Activated naive CD4-positive, alpha-beta T cell treated with anti-CD3 and anti-CD28 coated beads, Interleukin-2, amount 50 U/mL, for 72 hours (primary cell): ENCODE measurements around the gene TIPIN. TPM values are rescaled to one million over a fixed set of nuclear protein-coding genes. Genes with fewer than 3 reads are reported as not detected.
A peak's percentile ranks its signal among the peaks of the same experiment; 100 is the strongest.
"Not testable (repeated sequence)": the region's sequence is repeated elsewhere in the genome, so short reads cannot be mapped to it uniquely, and the experiment has no call there.

ENCODE experiments used
- ATAC-seq, 2 donors: fragments of 150-1000 bp; cut with Tn5 transposase; 2 replicates each; pipeline ENCODE4 v1.10.0; 2021; ENCODE audit warnings: mild to moderate bottlenecking in 2 of 2, moderate library complexity in 2 of 2
- DNase-seq, 2 donors: peaks; one replicate each; pipeline ENCODE4 v3.0.0; 2021 to 2022; ENCODE audit warnings: low spot score in 2 of 2
- H3K27ac Mint-ChIP-seq, 2 donors: one replicate each; pipeline ENCODE4 v1.8.0; 2022; ENCODE audit warnings: mild to moderate bottlenecking in 2 of 2, mixed read lengths in 2 of 2
- H3K36me3 Mint-ChIP-seq, 2 donors: one replicate each; pipeline ENCODE4 v1.8.0; 2022; ENCODE audit warnings: mixed read lengths in 2 of 2
- H3K9me3 Mint-ChIP-seq, 2 donors: one replicate each; pipeline ENCODE4 v1.8.0; 2022; ENCODE audit warnings: mixed read lengths in 2 of 2
- total RNA-seq, 2 donors: library from RNA; stranded (reverse); gene quantifications; one replicate each; pipeline ENCODE4 v1.2.3, GENCODE V29; 2022

Gene TIPIN
- total RNA-seq, 2 donors from 2014 or later = 27.9 to 36.3 TPM

DNA sequence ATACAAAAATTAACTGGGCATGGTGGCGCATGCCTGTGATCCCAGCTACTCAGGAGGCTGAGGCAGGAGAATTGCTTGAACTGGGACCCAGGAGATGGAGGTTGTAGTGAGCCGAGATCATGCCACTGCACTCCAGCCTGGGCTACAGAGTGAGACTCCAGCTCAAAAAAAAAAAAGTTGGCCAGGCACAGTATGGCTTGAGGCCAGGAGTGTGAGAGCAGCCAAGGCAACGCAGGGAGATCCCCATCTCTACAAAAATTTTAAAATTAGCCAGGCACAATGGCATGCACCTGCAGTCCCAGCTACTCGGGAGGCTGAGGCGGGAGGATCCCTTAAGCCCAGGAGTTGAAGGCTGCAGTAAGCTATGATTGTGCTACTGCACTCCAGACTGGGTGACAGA is 8.0 kb downstream of the TIPIN start:
- H3K36me3 Mint-ChIP-seq = peaks cover 5 to 24% of the 10 kb centered on the region in 2 donors
- ATAC-seq, H3K27ac Mint-ChIP-seq, DNase-seq, H3K9me3 Mint-ChIP-seq: not testable (repeated sequence)

DNA sequence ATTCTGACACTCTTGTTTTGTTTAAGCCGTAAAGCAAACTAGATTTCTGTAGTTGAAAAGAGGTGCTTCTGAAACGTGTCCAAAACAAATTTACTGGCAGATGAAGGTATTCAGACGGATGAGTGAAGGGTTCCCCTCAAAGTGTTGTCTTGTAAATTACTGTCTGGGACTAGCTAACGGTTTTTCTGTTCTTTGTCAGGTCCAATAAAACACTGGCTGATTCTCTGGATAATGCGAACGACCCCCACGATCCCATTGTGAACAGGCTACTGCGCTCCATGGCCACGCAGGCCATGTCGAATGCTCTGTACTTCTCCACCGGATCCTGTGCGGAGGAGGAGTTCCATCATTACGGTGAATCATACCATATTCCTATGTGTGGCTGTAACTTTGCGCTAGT is 27.7 kb downstream of the TIPIN start:
- DNase-seq (no peak), ATAC-seq (no peak)
- H3K36me3 Mint-ChIP-seq = peaks cover 6 to 8% of the 10 kb centered on the region in 2 donors
- no peaks in the 10 kb centered on the region for H3K9me3 Mint-ChIP-seq
- H3K27ac Mint-ChIP-seq = no peak overlapping the region

DNA sequence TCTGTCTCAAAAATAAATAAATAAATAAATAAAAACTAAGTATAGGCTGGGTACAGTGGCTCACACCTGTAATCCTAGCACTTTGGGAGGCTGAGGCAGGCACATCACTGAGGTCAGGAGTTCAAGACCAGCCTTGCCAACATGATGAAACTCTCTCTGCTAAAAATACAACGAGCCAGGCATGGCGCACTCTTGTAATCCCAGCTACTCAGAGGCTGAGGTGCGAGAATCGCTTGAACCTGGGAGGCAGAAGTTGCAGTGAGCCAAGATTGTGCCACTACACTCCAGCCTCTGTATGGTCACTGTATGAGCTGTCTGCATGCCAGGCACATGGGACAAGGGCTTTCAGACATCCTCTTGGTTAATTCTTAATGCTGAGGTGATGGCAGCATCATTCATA is 28.7 kb downstream of the TIPIN start:
- no peak for DNase-seq
- peaks cover 6% of the 10 kb centered on the region in 2 donors for H3K36me3 Mint-ChIP-seq

DNA sequence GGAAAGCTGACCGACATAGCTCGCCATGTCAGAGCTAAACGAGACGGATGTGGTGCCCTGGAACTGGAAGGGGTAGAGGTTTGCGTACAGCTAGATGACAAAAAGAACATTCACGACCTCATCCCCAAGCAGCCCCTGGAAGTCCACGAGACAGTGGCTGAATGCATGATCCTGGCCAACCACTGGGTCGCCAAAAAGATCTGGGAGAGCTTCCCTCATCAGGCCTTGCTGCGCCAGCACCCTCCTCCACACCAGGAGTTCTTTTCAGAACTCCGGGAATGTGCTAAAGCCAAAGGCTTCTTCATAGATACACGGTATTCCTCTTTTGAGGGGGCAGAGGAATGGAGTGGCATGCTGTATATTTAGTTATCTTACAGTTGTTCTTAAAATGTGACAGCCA is 30.4 kb downstream of the TIPIN start:
- DNase-seq (no peak), ATAC-seq (no peak)
- Mint-ChIP-seq H3K27ac (no peak overlapping the region), H3K36me3 (peaks cover 6% of the 10 kb centered on the region in 2 donors), H3K9me3 (no peaks in the 10 kb centered on the region)

More for the DNA sequence above, 28.7 kb downstream of the TIPIN start:
- ATAC-seq = no peak
- H3K27ac Mint-ChIP-seq = peak overlapping the region in 1 of 2 donors; percentile 35
- no peaks in the 10 kb centered on the region for H3K9me3 Mint-ChIP-seq

GRCh38 chr15:66323312-66323928 is 33.1 kb downstream of the TIPIN start:
- no peak for DNase-seq
- no peak overlapping the region for H3K27ac Mint-ChIP-seq
- peaks cover 6 to 12% of the 10 kb centered on the region in 2 donors for H3K36me3 Mint-ChIP-seq
- H3K9me3 Mint-ChIP-seq = no peaks in the 10 kb centered on the region
- ATAC-seq = no peak

- Mint-ChIP-seq H3K27ac (no peak overlapping the region), H3K9me3 (no peaks in the 10 kb centered on the region), H3K36me3 (peaks cover 0 to 20% of the 10 kb centered on the region in 2 donors)
- ATAC-seq = peak; percentile 61 to 68
- DNase-seq = no peak
Measured at GRCh38 chr15:66312144-66312543, 44.3 kb downstream of the TIPIN start.

DNA sequence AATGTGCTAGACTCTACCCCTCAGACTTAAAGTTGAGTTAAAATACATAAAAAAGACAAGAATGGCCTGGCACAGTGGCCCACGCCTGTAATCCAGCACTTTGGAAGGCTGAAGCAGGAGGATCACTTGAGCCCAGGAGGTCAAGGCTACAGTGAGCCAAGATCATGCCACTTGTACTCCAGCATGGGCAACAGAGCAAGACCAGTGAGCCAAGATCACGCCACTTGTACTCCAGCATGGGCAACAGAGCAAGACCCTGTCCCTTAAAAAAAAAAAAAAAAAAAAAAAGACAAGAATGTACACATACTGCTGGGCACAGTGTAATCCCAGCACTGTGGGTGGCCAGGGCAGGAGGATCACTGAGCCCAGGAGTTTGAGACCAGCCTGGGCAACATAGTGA is 45.7 kb downstream of the TIPIN start:
- ATAC-seq = no peak
- peaks cover 0 to 11% of the 10 kb centered on the region in 2 donors for H3K36me3 Mint-ChIP-seq
- no peak for DNase-seq
- H3K9me3 Mint-ChIP-seq = no peaks in the 10 kb centered on the region
- H3K27ac Mint-ChIP-seq = peak overlapping the region; percentile 56 to 69

DNA sequence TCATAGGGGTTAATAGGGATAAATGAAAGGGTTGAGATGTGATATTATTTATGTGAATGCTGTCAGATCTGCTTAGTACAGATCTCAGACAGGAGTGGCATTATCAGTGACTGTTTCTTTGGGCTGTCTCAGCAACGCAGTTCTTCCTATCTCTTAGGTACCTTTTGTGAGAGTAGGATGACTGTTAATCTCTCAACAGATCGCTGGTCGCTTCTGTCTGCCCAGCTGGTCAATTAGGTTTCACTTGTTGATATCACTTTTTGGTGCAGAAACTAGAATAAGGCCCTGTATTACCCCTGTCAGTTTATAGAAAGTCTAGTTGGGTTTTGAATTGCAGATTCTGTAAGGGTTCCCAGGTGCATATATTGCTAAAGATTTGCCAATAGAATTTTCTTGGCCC is 46.7 kb downstream of the TIPIN start:
- Mint-ChIP-seq H3K27ac (no peak overlapping the region), H3K9me3 (no peaks in the 10 kb centered on the region), H3K36me3 (peaks cover 0 to 10% of the 10 kb centered on the region in 2 donors)
- DNase-seq = no peak
- ATAC-seq = no peak

DNA sequence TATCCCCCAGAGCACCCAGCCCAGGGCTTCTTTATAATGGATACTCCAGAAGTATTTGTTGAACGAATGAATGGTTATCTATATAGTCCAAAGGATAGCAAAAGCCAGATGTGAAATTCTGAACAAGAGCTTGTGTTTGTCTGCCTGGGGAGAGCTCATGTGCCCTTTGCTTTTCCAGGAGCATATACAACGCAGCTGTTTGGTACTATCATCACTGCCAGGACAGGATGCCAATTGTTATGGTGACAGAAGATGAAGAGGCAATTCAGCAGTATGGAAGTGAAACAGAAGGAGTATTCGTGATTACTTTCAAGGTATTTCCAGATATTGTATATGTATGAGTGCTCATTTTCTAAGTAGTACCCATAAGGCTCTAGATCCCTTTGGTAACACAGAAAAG is 48.0 kb downstream of the TIPIN start:
- ATAC-seq = no peak
- Mint-ChIP-seq H3K36me3 (peaks cover 0 to 10% of the 10 kb centered on the region in 2 donors), H3K9me3 (no peaks in the 10 kb centered on the region), H3K27ac (no peak overlapping the region)
- no peak for DNase-seq

DNA sequence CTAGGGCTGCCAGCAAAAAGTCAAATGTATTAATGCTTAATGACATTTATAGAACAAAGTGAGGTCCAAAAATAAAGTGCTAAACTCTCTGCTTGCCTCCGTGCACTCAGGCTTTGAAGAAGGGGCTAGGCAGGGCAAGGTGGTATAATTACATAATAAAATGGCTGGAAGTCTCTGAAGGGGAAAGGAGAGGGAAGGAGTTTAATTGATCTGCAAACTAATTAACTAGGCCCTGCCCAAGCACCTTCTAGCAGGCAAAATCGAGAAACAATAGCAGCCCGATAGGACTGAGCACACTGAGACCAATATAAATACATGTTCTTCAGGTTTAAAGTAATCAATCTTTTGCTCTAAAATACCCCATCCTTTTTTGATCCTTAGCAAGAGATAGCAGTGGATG is 50.1 kb downstream of the TIPIN start:
- DNase-seq = no peak
- ATAC-seq = no peak
- H3K36me3 Mint-ChIP-seq = peaks cover 0 to 6% of the 10 kb centered on the region in 2 donors

DNA sequence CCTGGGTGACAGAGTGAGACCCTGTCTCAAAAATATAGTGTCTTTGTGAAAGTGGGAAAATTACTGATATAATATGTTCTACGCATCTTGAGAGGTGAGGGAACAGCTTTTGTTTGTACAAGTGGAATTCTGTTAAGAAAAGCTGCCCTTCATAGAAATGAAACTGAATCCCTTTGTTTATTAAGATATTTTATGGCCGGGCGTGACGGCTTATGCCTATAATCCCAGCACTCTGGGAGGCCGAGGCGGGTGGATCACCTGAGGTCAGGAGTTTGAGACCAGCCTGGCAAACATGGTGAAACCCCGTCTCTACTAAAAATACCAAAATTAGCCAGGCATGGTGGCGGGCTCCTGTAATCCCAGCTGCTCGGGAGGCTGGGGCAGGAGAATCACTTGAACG is 52.1 kb downstream of the TIPIN start:
- not testable (repeated sequence) for DNase-seq, H3K27ac Mint-ChIP-seq, H3K9me3 Mint-ChIP-seq, ATAC-seq, H3K36me3 Mint-ChIP-seq

More for the DNA sequence above, 50.1 kb downstream of the TIPIN start:
- Mint-ChIP-seq H3K27ac (peak overlapping the region in 1 of 2 donors; percentile 24), H3K9me3 (no peaks in the 10 kb centered on the region)

DNA sequence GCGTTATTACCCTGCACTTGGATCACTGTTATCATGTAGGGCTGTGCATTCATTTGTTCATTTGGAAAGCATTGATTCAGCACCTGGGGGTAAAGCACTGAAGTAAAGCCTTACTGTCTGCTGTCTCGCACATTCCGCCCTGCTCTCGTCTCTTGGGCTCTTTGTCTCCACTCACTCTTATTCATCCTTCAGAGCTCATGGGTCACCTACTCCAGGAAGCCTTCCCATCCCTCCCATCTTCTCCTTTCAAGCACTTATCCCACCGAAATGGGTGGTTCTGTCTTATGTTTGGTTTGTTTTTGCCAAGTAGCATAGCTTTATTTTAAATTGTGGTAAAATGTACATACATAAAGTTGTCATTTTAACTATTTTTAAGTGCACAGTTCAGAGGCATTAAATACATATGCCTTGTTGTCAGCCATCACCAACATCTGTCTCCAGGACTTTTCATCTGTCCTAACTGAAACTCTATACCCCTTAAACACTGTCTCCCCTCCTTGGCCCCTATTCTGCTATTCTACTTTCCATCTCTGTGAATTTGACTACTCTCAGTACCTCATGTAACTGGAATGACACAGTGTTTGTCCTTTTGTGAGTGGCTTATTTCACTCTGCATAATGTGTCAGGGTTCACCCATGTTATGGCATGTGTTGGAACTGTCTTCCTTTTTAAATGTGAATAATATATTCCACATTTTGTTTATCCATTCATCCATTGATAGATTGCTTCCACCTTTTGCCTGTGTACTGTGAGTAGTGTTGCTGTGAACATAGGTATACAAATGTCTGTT is 53.8 kb downstream of the TIPIN start:
- DNase-seq (no peak), ATAC-seq (no peak)
- Mint-ChIP-seq H3K27ac (no peak overlapping the region), H3K9me3 (no peaks in the 10 kb centered on the region), H3K36me3 (no peaks in the 10 kb centered on the region)

- peaks cover 5 to 6% of the 10 kb centered on the region in 2 donors for H3K36me3 Mint-ChIP-seq
- ATAC-seq (no peak), DNase-seq (no peak)
- H3K27ac Mint-ChIP-seq = peak overlapping the region; percentile 53 to 70
- H3K9me3 Mint-ChIP-seq = no peaks in the 10 kb centered on the region
Measured at GRCh38 chr15:66298803-66299251, 57.7 kb downstream of the TIPIN start.

- H3K9me3 Mint-ChIP-seq = no peaks in the 10 kb centered on the region
- no peak overlapping the region for H3K27ac Mint-ChIP-seq
- ATAC-seq (no peak), DNase-seq (no peak)
- H3K36me3 Mint-ChIP-seq = peaks cover 5 to 12% of the 10 kb centered on the region in 2 donors
Measured at GRCh38 chr15:66296186-66296585, 60.3 kb downstream of the TIPIN start.

DNA sequence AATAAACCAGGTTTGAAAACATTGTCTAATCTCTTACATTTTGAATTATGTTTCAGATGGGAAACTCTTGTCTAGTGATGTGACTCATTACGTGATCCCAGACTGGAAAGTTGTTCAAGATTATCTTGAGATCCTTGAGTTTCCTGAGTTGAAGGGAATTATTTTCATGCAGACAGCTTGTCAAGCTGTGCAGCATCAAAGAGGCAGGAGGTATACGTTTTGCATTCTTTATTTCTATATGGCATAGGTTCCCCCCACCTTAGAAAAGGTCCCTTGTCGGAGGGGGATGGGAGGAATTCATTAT is 61.6 kb downstream of the TIPIN start:
- Mint-ChIP-seq H3K27ac (peak overlapping the region; percentile 92 to 95), H3K9me3 (no peaks in the 10 kb centered on the region), H3K36me3 (peaks cover 5 to 12% of the 10 kb centered on the region in 2 donors)
- DNase-seq = no peak
- no peak for ATAC-seq

GRCh38 chr15:66294157-66294931 is 62.1 kb downstream of the TIPIN start:
- no peak for DNase-seq
- H3K27ac Mint-ChIP-seq = peak overlapping the region; percentile 92 to 95
- ATAC-seq = peak in 1 of 2 donors; percentile 5
- H3K9me3 Mint-ChIP-seq = no peaks in the 10 kb centered on the region
- H3K36me3 Mint-ChIP-seq = peaks cover 5 to 12% of the 10 kb centered on the region in 2 donors
